Duodenal mucosa (tissue), 2 donors: ENCODE results near the gene ARHGEF18.

Source experiments
- H3K27ac ChIP-seq: one replicate; pipeline ENCODE4 v1.7.0; 2013; ENCODE audit warnings: low read depth, low read length
- H3K27me3 ChIP-seq, 2 donors: one replicate each; pipeline ENCODE4 v1.7.0; 2013; ENCODE audit warnings: low read length in 2 of 2, control low read depth in 1 of 2; ENCODE audit not compliant: insufficient read depth in 2 of 2, control insufficient read depth in 1 of 2
- H3K36me3 ChIP-seq, 2 donors: one replicate each; pipeline ENCODE4 v1.7.0; 2013; ENCODE audit warnings: low read length in 2 of 2, control low read depth in 1 of 2; ENCODE audit not compliant: insufficient read depth in 2 of 2, control insufficient read depth in 1 of 2
- H3K4me1 ChIP-seq, 2 donors: one replicate each; pipeline ENCODE4 v1.7.0; 2013; ENCODE audit warnings: low read length in 2 of 2, control low read depth in 1 of 2; ENCODE audit not compliant: insufficient read depth in 2 of 2, control insufficient read depth in 1 of 2
- H3K4me3 ChIP-seq, 2 donors: one replicate each; pipeline ENCODE4 v1.7.0; 2013; ENCODE audit warnings: low read length in 2 of 2, low read depth in 1 of 2
- H3K9ac ChIP-seq, 2 donors: one replicate each; pipeline ENCODE4 v1.7.0; 2013; ENCODE audit warnings: low read length in 2 of 2, low read depth in 1 of 2
- H3K9me3 ChIP-seq, 2 donors: one replicate each; pipeline ENCODE4 v1.7.0; 2013; ENCODE audit warnings: low read length in 2 of 2, control low read depth in 1 of 2; ENCODE audit not compliant: control insufficient read depth in 1 of 2

The ARHGEF18 gene

GRCh38 chr19:7397687-7398086 is 49.0 kb downstream of the ARHGEF18 start:
- Histone ChIP-seq H3K9me3 (no peaks in the 10 kb centered on the region), H3K4me1 (peaks cover 18 to 21% of the 10 kb centered on the region in 2 donors), H3K36me3 (peaks cover 4 to 7% of the 10 kb centered on the region in 2 donors), H3K27me3 (no peaks in the 10 kb centered on the region), H3K27ac (no peak overlapping the region), H3K9ac (no peak overlapping the region), H3K4me3 (no peak overlapping the region)
